Transverse colon (tissue), 4 donors: ENCODE measurements around the gene SNX11.

ENCODE experiments used
- EP300 ChIP-seq: sonication (generic); formaldehyde crosslinking; IDR thresholded peaks from one replicate; pipeline ENCODE4 v1.6.1; 2017; ENCODE audit warnings: antibody characterized with exemption, low read depth
- POLR2A ChIP-seq: fragments of 450-650 bp; IDR thresholded peaks from one replicate; pipeline ENCODE4 v1.6.1; 2016; ENCODE audit warnings: antibody characterized with exemption, mild to moderate bottlenecking, moderate library complexity
- POLR2AphosphoS5 ChIP-seq, 3 donors: sonication (generic); formaldehyde crosslinking; IDR thresholded peaks; one replicate each; pipeline ENCODE4 v1.6.1; 2016; ENCODE audit warnings: antibody characterized with exemption in 3 of 3
- TF ChIP-seq, protein P1 (sequence below), 5 experiments: fragments of 200-600 bp in 3 of 5; fragments of 450-650 bp in 2 of 5; sonication (generic) in 3 of 5; IDR thresholded peaks; 1 replicate in 2 of 5; 2 replicates in 3 of 5; pipeline ENCODE4 v1.5.1; 2016 to 2017; ENCODE audit warnings: antibody characterized with exemption in 5 of 5, inconsistent platforms in 3 of 5, mild to moderate bottlenecking in 2 of 5, moderate library complexity in 1 of 5

DNA sequence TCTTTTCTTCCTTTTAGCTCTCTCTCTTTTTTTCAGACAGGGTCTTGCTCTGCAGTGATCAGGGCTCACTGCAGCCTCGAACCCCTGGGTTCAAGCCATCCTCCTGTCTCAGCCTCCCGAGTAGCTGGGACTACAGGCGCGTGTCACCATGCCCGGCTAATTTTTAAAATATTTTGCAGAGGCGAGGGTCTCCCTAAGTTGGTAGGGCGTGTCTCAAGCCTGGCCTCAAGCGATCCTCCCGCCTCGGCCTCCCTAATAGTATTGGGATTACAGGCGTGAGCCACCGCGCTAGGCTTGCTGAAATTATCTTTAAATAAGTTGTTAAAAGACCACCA, 797 bp upstream of the SNX11 start:
- TF ChIP-seq EP300 (no peak), POLR2AphosphoS5 (IDR thresholded peaks at IDR 0.05) (no peak), POLR2A (no peak)
- TF ChIP-seq, protein P1, sequence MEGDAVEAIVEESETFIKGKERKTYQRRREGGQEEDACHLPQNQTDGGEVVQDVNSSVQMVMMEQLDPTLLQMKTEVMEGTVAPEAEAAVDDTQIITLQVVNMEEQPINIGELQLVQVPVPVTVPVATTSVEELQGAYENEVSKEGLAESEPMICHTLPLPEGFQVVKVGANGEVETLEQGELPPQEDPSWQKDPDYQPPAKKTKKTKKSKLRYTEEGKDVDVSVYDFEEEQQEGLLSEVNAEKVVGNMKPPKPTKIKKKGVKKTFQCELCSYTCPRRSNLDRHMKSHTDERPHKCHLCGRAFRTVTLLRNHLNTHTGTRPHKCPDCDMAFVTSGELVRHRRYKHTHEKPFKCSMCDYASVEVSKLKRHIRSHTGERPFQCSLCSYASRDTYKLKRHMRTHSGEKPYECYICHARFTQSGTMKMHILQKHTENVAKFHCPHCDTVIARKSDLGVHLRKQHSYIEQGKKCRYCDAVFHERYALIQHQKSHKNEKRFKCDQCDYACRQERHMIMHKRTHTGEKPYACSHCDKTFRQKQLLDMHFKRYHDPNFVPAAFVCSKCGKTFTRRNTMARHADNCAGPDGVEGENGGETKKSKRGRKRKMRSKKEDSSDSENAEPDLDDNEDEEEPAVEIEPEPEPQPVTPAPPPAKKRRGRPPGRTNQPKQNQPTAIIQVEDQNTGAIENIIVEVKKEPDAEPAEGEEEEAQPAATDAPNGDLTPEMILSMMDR (IDR thresholded peaks at IDR 0.05): no peak
